Measurements from ENCODE around the gene IRF3. TPM values are rescaled to one million over a fixed set of nuclear protein-coding genes. Genes with fewer than 3 reads are reported as not detected.

Gene IRF3
- total and polyA plus RNA-seq, 2 donors (not counting 1 experiment from before 2014, with no cell fraction given): 233 to 262 TPM

- 100% methylated on average over 2 of the region's 5 CpGs for WGBS (ENCODE audit: insufficient coverage)
- no peak for TF ChIP-seq CTCF (IDR thresholded peaks at IDR 0.05)
- TF ChIP-seq EZH2 (IDR thresholded peaks at IDR 0.05; ENCODE audit: borderline replicate concordance, insufficient read depth, low read depth, low read length, poor library complexity, severe bottlenecking): no peak
- H3K9me3 Mint-ChIP-seq (ENCODE audit: insufficient read depth): no peaks in the 10 kb centered on the region
- no peaks in the 10 kb centered on the region for H3K27me3 ChIP-seq (replicated peaks in 1 of 4; ENCODE audit: control extremely low read depth in 1 of 4, control insufficient read depth in 3 of 4, insufficient read depth in 4 of 4, low read length in 3 of 4)
- no peak overlapping the region for H3K4me3 ChIP-seq (ENCODE audit: control extremely low read depth in 1 of 5, extremely low read depth in 1 of 5, insufficient read depth in 1 of 5, low read depth in 2 of 5, low read length in 4 of 5)
- no peaks in the 10 kb centered on the region for H3K4me1 ChIP-seq (ENCODE audit: control insufficient read depth in 2 of 2, insufficient read depth in 2 of 2, low read length in 2 of 2)
- H3K4me3 Mint-ChIP-seq: no peak overlapping the region
- H2AFZ ChIP-seq (ENCODE audit: insufficient read depth, low read depth, low read length, poor library complexity, severe bottlenecking): no peak overlapping the region
- H3K27me3 Mint-ChIP-seq: no peaks in the 10 kb centered on the region
- H3K79me2 ChIP-seq (ENCODE audit: control insufficient read depth, insufficient read depth, low read length): no peaks in the 10 kb centered on the region
- no peaks in the 10 kb centered on the region for H3K9me3 ChIP-seq (ENCODE audit: control extremely low read depth in 1 of 3, control insufficient read depth in 2 of 3, insufficient read depth in 1 of 3, low read length in 2 of 3)
- ATAC-seq (ENCODE audit: low read depth) (no peak), DNase-seq (no peak)
- H3K36me3 ChIP-seq (replicated peaks in 1 of 2; ENCODE audit: control extremely low read depth in 1 of 2, control insufficient read depth in 1 of 2, extremely low read depth in 1 of 2, insufficient read depth in 2 of 2, low read length in 1 of 2): no peaks in the 10 kb centered on the region
- intact Hi-C loops (cut with micrococcal nuclease): no loop called here
- ChIA-PET CTCF (interaction anchor here (0.7 to 1.4 kb wide), 2 partner anchors 32 to 61 kb away, joined by 3 to 4 read pairs; no protein-coding TSS in a partner anchor), POLR2A (no interaction called here)
- H3K27ac Mint-ChIP-seq: no peak overlapping the region
- no peak overlapping the region for H3K27ac ChIP-seq (ENCODE audit: low read length in 2 of 2)
- H4K20me1 ChIP-seq (ENCODE audit: control insufficient read depth, insufficient read depth, low read length, poor library complexity, severe bottlenecking): no peaks in the 10 kb centered on the region
- no peak overlapping the region for H3K9ac ChIP-seq (ENCODE audit: low read length)
- H3K4me1 Mint-ChIP-seq: no peaks in the 10 kb centered on the region
- no peak overlapping the region for H3K4me2 ChIP-seq (replicated peaks; ENCODE audit: low read depth, low read length, poor library complexity, severe bottlenecking)
Observed at GRCh38 chr19:49632576-49632975, 33.1 kb downstream of the IRF3 start.

GRCh38 chr19:49631610-49632192 is 34.0 kb downstream of the IRF3 start:
- Mint-ChIP-seq H3K27ac (peak overlapping the region; percentile 53), H3K27me3 (no peaks in the 10 kb centered on the region), H3K4me3 (no peak overlapping the region), H3K9me3 (ENCODE audit: insufficient read depth) (no peaks in the 10 kb centered on the region), H3K4me1 (no peaks in the 10 kb centered on the region)
- DNase-seq (no peak), ATAC-seq (ENCODE audit: low read depth) (no peak)
- Histone ChIP-seq H4K20me1 (ENCODE audit: control insufficient read depth, insufficient read depth, low read length, poor library complexity, severe bottlenecking) (no peaks in the 10 kb centered on the region), H3K79me2 (ENCODE audit: control insufficient read depth, insufficient read depth, low read length) (no peaks in the 10 kb centered on the region), H3K9ac (ENCODE audit: low read length) (no peak overlapping the region), H3K27ac (ENCODE audit: low read length in 2 of 2) (no peak overlapping the region), H3K4me1 (ENCODE audit: control insufficient read depth in 2 of 2, insufficient read depth in 2 of 2, low read length in 2 of 2) (no peaks in the 10 kb centered on the region), H2AFZ (ENCODE audit: insufficient read depth, low read depth, low read length, poor library complexity, severe bottlenecking) (no peak overlapping the region), H3K9me3 (ENCODE audit: control extremely low read depth in 1 of 3, control insufficient read depth in 2 of 3, insufficient read depth in 1 of 3, low read length in 2 of 3) (no peaks in the 10 kb centered on the region), H3K4me3 (ENCODE audit: control extremely low read depth in 1 of 5, extremely low read depth in 1 of 5, insufficient read depth in 1 of 5, low read depth in 2 of 5, low read length in 4 of 5) (no peak overlapping the region), H3K4me2 (replicated peaks; ENCODE audit: low read depth, low read length, poor library complexity, severe bottlenecking) (no peak overlapping the region), H3K27me3 (replicated peaks in 1 of 4; ENCODE audit: control extremely low read depth in 1 of 4, control insufficient read depth in 3 of 4, insufficient read depth in 4 of 4, low read length in 3 of 4) (no peaks in the 10 kb centered on the region), H3K36me3 (replicated peaks in 1 of 2; ENCODE audit: control extremely low read depth in 1 of 2, control insufficient read depth in 1 of 2, extremely low read depth in 1 of 2, insufficient read depth in 2 of 2, low read length in 1 of 2) (peaks cover 0 to 3% of the 10 kb centered on the region in 2 experiments)
- CTCF ChIA-PET: interaction anchor here (0.6 to 0.7 kb wide), 2 partner anchors 50 to 537 kb away, joined by 3 read pairs; no protein-coding TSS in a partner anchor
- POLR2A ChIA-PET: interaction anchor here (1.2 kb wide), 1 partner anchor 39 kb away, joined by 5 read pairs; no protein-coding TSS in a partner anchor
- intact Hi-C loops (cut with micrococcal nuclease): no loop called here
- 98% methylated on average over 14 of the region's 19 CpGs for WGBS (ENCODE audit: insufficient coverage)
- no peak for TF ChIP-seq CTCF (IDR thresholded peaks at IDR 0.05)
- TF ChIP-seq EZH2 (IDR thresholded peaks at IDR 0.05; ENCODE audit: borderline replicate concordance, insufficient read depth, low read depth, low read length, poor library complexity, severe bottlenecking): no peak
